HepG2 (cell line): ENCODE measurements around the gene CDC34. TPM values are rescaled to one million over a fixed set of nuclear protein-coding genes. Genes with fewer than 3 reads are reported as not detected.

Experiments
- BCL6 ChIP-seq: IDR thresholded peaks from 2 replicates; pipeline ENCODE4 v1.6.1; 2016; ENCODE audit warnings: missing genetic modification reagents, missing compliant biosample characterization
- FOXA3 ChIP-seq: IDR thresholded peaks from 2 replicates; pipeline ENCODE4 v1.6.1; 2016; ENCODE audit warnings: missing genetic modification reagents, missing compliant biosample characterization
- HMGA1 ChIP-seq: sonication (generic); formaldehyde crosslinking; conservative IDR thresholded peaks from 2 replicates; pipeline ENCODE4 v1.4.0; 2020; ENCODE audit warnings: missing genetic modification reagents
- KDM6A ChIP-seq: IDR thresholded peaks from 2 replicates; pipeline ENCODE4 v1.6.1; 2016; ENCODE audit warnings: low read depth
- PHF20 ChIP-seq: sonication (generic); formaldehyde crosslinking; IDR thresholded peaks from 2 replicates; pipeline ENCODE4 v1.5.0; 2020; ENCODE audit warnings: mild to moderate bottlenecking, missing genetic modification reagents
- POLR2AphosphoS2 ChIP-seq: IDR thresholded peaks from 2 replicates; pipeline ENCODE4 v1.6.1; 2011; ENCODE audit warnings: low read depth, low read length, improper control_type of control experiment
- SOX13 ChIP-seq, 3 experiments: fragments of 450-650 bp in 1 of 3; sonication (generic) in 1 of 3; formaldehyde crosslinking in 1 of 3; IDR thresholded peaks in 2 of 3; conservative IDR thresholded peaks in 1 of 3; 2 replicates each; pipeline versions ENCODE4 v1.5.0 to v1.6.1; 2016 to 2020; ENCODE audit warnings: antibody characterized with exemption in 1 of 3, mild to moderate bottlenecking in 1 of 3, missing compliant biosample characterization in 1 of 3, missing genetic modification reagents in 1 of 3, moderate library complexity in 1 of 3
- SP4 ChIP-seq: sonication (generic); formaldehyde crosslinking; IDR thresholded peaks from 2 replicates; pipeline ENCODE4 v1.8.1; 2023; ENCODE audit warnings: mild to moderate bottlenecking, missing genetic modification reagents
- TARDBP ChIP-seq: sonication (generic); formaldehyde crosslinking; IDR thresholded peaks from 2 replicates; pipeline ENCODE4 v1.8.0; 2022; ENCODE audit warnings: mild to moderate bottlenecking, missing genetic modification reagents
- ZNF331 ChIP-seq: sonication (generic); formaldehyde crosslinking; IDR thresholded peaks from 2 replicates; pipeline ENCODE4 v1.4.0; 2020; ENCODE audit warnings: missing genetic modification reagents
- ZNF343 ChIP-seq: sonication (generic); formaldehyde crosslinking; IDR thresholded peaks from 2 replicates; pipeline ENCODE4 v1.4.0; 2020; ENCODE audit warnings: mild to moderate bottlenecking, missing genetic modification reagents
- ZNF556 ChIP-seq: sonication (generic); formaldehyde crosslinking; IDR thresholded peaks from 2 replicates; pipeline ENCODE4 v1.4.0; 2020; ENCODE audit warnings: mild to moderate bottlenecking, missing genetic modification reagents, borderline replicate concordance
- polyA plus RNA-seq, 8 experiments: library from polyadenylated mRNA; depleted of rRNA in 3 of 8; stranded (reverse) in 7 of 8; unstranded in 1 of 8; fragments of >200 nt; fragmentation: Illumina TruSeq in 4 of 8; extraction: Trizol in 4 of 8; gene quantifications; 2 replicates each; pipeline versions ENCODE4 v1.2.1 to v1.2.3, GENCODE V29; 2011 to 2016; ENCODE audit warnings: low read depth in 4 of 8, missing spikeins in 1 of 8, mixed read lengths in 1 of 8; ENCODE audit not compliant: insufficient read depth in 1 of 8
- total RNA-seq, 5 experiments: library from RNA; depleted of rRNA; stranded (reverse); fragments of >200 nt; fragmentation: Illumina TruSeq; extraction: Trizol; gene quantifications; 2 replicates each; pipeline ENCODE4 v1.2.3, GENCODE V29; 2016; ENCODE audit warnings: low read depth in 1 of 5
- TF ChIP-seq, protein P1 (sequence below): sonication (generic); formaldehyde crosslinking; IDR thresholded peaks from 2 replicates; pipeline ENCODE4 v1.4.0; 2020; ENCODE audit warnings: missing genetic modification reagents
- TF ChIP-seq, protein P2 (sequence below): IDR thresholded peaks from 2 replicates; pipeline ENCODE4 v1.6.1; 2016; ENCODE audit warnings: missing biosample characterization, missing genetic modification reagents, low read depth
- TF ChIP-seq, protein P3 (sequence below): sonication (generic); formaldehyde crosslinking; IDR thresholded peaks from 2 replicates; pipeline ENCODE4 v1.8.0; 2022; ENCODE audit warnings: mild to moderate bottlenecking, missing genetic modification reagents, moderate library complexity
- TF ChIP-seq, protein P4 (sequence below): sonication (generic); formaldehyde crosslinking; IDR thresholded peaks from 2 replicates; pipeline ENCODE4 v1.5.1; 2020; ENCODE audit warnings: missing genetic modification reagents, mild to moderate bottlenecking, borderline replicate concordance

CDC34 gene
- total and polyA plus RNA-seq, 2 of the 13 experiments (the other 11 are each of a cell fraction or from before 2014, with no cell fraction given): 138 to 150 TPM

DNA sequence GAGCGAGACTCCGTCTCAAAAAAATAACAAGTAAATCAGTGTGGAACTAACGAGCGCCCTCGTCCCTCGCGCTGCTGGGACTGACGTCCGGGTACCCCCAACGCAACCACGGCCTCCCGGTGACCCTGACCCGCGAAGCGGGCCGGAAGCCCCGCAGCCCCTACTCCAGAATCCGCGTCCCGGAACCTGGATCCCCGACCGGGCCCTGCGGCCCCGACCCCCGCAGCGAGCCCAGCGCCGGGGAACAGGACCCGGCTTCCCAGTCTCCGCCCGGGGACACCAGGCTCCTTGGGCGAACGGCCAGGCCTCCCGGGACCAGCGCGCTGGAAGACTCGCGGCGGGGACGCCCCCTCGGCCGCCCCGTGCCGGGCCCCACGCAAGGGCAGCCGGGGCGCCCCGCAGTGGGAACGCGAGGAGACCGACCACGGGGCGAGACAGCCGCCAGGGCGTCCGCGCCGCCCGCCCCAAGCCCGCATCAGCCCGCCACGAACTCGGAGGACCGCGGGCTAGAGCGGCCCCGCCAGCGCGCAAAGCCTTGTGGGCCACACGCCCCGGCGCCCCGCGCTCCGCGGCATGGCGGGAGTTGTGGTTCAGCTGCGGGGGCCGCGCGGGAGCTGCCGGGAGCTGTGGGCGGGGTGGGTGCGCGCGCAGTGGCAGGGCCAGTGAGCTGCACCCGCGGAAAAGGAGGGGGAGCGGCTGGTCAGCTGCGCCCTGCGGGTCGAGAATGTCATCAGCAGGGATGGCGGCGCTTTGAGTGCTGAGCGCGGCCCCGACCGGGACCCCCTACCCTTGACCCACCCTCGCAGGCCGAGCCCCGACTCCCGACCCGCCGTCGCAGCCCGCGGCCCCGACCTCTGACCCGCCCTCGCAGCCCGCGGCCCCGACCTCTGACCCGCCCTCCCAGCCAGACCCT is 42.8 kb upstream of the CDC34 start (continued):
- TF ChIP-seq HMGA1 (CRISPR knock-in tag): no peak
- TF ChIP-seq, protein P1, sequence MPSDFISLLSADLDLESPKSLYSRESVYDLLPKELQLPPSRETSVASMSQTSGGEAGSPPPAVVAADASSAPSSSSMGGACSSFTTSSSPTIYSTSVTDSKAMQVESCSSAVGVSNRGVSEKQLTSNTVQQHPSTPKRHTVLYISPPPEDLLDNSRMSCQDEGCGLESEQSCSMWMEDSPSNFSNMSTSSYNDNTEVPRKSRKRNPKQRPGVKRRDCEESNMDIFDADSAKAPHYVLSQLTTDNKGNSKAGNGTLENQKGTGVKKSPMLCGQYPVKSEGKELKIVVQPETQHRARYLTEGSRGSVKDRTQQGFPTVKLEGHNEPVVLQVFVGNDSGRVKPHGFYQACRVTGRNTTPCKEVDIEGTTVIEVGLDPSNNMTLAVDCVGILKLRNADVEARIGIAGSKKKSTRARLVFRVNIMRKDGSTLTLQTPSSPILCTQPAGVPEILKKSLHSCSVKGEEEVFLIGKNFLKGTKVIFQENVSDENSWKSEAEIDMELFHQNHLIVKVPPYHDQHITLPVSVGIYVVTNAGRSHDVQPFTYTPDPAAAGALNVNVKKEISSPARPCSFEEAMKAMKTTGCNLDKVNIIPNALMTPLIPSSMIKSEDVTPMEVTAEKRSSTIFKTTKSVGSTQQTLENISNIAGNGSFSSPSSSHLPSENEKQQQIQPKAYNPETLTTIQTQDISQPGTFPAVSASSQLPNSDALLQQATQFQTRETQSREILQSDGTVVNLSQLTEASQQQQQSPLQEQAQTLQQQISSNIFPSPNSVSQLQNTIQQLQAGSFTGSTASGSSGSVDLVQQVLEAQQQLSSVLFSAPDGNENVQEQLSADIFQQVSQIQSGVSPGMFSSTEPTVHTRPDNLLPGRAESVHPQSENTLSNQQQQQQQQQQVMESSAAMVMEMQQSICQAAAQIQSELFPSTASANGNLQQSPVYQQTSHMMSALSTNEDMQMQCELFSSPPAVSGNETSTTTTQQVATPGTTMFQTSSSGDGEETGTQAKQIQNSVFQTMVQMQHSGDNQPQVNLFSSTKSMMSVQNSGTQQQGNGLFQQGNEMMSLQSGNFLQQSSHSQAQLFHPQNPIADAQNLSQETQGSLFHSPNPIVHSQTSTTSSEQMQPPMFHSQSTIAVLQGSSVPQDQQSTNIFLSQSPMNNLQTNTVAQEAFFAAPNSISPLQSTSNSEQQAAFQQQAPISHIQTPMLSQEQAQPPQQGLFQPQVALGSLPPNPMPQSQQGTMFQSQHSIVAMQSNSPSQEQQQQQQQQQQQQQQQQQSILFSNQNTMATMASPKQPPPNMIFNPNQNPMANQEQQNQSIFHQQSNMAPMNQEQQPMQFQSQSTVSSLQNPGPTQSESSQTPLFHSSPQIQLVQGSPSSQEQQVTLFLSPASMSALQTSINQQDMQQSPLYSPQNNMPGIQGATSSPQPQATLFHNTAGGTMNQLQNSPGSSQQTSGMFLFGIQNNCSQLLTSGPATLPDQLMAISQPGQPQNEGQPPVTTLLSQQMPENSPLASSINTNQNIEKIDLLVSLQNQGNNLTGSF: peak; percentile 26; the same call in 1 of the 2 replicates
- TF ChIP-seq, protein P2, sequence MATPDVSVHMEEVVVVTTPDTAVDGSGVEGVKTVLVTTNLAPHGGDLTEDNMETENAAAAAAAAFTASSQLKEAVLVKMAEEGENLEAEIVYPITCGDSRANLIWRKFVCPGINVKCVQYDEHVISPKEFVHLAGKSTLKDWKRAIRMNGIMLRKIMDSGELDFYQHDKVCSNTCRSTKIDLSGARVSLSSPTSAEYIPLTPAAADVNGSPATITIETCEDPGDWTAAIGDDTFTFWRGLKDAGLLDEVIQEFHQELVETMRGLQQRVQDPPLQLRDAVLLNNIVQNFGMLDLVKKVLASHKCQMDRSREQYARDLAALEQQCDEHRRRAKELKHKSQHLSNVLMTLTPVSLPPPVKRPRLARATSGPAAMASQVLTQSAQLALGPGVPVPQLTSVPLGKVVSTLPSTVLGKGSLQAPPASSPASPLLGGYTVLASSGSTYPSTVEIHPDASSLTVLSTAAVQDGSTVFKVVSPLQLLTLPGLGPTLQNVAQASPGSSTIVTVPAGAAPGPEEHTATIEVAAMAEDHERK (CRISPR knock-in tag): peak; percentile 83
- no peak for TF ChIP-seq SOX13 (IDR thresholded peaks at IDR 0.05)
- TF ChIP-seq SOX13 (CRISPR knock-in tag; conservative IDR thresholded peaks at IDR 0.05 in 1 of 2, IDR thresholded peaks at IDR 0.05 in 1 of 2): peak in 1 of 2 experiments; percentile 31; a peak in 1 of 4 replicates
- peak; percentile 50; the same call in 1 of the 2 replicates for TF ChIP-seq ZNF331 (CRISPR knock-in tag)
- TF ChIP-seq TARDBP: peak; percentile 90; the same call in 1 of the 2 replicates
- peak; percentile 20; the same call in 1 of the 2 replicates for TF ChIP-seq BCL6
- peak; percentile 53; the same call in 1 of the 2 replicates for TF ChIP-seq ZNF556
- TF ChIP-seq, protein P3, sequence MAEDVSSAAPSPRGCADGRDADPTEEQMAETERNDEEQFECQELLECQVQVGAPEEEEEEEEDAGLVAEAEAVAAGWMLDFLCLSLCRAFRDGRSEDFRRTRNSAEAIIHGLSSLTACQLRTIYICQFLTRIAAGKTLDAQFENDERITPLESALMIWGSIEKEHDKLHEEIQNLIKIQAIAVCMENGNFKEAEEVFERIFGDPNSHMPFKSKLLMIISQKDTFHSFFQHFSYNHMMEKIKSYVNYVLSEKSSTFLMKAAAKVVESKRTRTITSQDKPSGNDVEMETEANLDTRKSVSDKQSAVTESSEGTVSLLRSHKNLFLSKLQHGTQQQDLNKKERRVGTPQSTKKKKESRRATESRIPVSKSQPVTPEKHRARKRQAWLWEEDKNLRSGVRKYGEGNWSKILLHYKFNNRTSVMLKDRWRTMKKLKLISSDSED (CRISPR knock-in tag): no peak
- no peak for TF ChIP-seq POLR2AphosphoS2
- peak; percentile 27; the same call in 1 of the 2 replicates for TF ChIP-seq KDM6A (CRISPR knock-in tag)
- TF ChIP-seq ZNF343 (CRISPR knock-in tag): peak; percentile 74; the same call in 1 of the 2 replicates
- TF ChIP-seq, protein P4, sequence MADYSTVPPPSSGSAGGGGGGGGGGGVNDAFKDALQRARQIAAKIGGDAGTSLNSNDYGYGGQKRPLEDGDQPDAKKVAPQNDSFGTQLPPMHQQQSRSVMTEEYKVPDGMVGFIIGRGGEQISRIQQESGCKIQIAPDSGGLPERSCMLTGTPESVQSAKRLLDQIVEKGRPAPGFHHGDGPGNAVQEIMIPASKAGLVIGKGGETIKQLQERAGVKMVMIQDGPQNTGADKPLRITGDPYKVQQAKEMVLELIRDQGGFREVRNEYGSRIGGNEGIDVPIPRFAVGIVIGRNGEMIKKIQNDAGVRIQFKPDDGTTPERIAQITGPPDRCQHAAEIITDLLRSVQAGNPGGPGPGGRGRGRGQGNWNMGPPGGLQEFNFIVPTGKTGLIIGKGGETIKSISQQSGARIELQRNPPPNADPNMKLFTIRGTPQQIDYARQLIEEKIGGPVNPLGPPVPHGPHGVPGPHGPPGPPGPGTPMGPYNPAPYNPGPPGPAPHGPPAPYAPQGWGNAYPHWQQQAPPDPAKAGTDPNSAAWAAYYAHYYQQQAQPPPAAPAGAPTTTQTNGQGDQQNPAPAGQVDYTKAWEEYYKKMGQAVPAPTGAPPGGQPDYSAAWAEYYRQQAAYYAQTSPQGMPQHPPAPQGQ (CRISPR knock-in tag): 0 out of 2 replicates have a peak, but pooled peaks have one; percentile 34
- peak; percentile 97 for TF ChIP-seq SP4
- peak; percentile 80 for TF ChIP-seq PHF20 (CRISPR knock-in tag)
- TF ChIP-seq FOXA3: peak; percentile 49; the same call in 1 of the 2 replicates
